ENCODE data around the gene XKR7. TPM values are rescaled to one million over a fixed set of nuclear protein-coding genes. Genes with fewer than 3 reads are reported as not detected.

The XKR7 gene
- total RNA-seq, 1 donor from 2014 or later: 0.10 TPM

DNA sequence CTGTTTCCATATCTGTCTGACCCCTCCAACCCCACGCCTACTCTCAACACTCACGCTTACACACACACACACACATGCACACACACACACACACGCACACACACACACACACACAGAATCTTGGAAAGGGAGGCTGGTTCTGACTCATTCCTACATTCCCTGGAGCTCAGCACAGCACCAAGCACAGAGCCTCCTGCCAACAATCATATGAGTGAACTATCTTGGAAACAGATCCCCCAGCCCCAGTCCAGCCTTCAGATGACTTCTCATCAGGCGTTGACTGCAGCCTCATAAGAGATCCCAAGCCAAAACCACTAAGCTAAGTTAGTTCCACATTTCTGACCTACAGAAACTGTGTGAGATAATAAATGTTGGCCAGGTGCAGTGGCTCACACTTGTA lies 70.0 kb downstream of the XKR7 start:
- peak; percentile 11 for DNase-seq (ENCODE audit: low read depth)

DNA sequence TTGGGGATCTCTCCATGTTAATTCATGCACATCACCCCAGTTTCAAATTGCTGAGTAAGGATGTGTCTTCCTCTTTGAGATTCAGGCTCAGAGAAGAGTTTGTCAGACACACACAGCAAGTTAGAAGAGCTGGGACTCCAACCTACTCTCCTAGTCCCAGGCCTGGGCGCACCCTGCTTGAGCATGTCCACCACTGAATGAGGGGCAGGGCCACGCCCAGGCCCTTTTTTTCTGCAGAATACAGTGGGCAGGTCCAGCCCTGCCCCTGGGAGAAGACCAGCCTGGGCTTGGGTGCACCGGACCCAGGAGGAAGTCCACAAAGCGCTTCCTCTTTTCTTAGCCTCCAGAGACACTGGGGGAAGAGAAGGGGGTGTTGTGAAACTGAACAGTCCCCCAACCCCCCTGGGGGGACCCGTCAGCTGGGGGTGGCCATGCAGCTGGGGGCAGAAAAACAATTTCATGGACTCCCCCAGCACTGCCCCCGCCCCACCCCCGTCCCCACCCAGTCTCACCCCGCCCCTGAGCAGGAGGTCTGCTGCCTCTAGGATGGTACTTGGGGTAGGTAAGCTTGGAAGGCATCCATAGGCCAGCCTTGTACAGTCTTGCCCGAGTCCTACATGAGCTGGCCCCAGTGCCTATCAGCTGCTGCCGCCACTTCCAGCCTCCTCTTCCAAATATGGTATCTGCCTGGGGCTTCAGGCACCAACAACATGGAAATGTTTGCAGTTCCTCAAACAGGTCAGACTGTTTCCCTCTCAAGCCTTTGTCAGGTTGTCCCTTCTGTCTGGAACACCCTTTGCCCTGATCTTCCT lies 72.4 kb downstream of the XKR7 start:
- DNase-seq (ENCODE audit: low read depth): no peak

DNA sequence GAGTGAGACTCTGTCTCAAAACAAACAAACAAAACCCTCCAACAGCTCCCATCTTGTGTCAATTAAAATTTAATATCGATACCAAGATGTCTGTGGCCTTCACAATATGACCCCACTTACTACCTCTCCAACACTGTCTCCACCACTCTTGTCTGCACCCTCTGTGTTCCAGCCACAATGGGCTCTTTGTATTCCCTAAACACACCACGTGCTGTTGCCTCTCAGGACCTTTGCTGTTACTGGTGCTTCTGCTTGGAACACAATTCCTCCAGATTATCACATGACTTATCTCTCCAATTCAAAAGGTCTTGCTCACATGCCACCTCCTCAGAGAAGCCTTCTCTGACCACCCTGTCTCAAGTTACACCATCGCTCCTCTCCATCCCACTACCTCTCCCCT lies 78.0 kb downstream of the XKR7 start:
- DNase-seq (ENCODE audit: low read depth): no peak

- DNase-seq (ENCODE audit: low read depth): no peak
Observed at GRCh38 chr20:32050324-32050841, 82.4 kb downstream of the XKR7 start.

- no peak for DNase-seq (ENCODE audit: low read depth)
Observed at GRCh38 chr20:32050851-32051556, 83.1 kb downstream of the XKR7 start.

- DNase-seq (ENCODE audit: low read depth): no peak
Observed at GRCh38 chr20:32051720-32052089, 83.8 kb downstream of the XKR7 start.

GRCh38 chr20:32052090-32052777 lies 84.3 kb downstream of the XKR7 start, which contains the start of gene HCK:
HCK (plus strand) TSS chr20:32052242.
- DNase-seq (ENCODE audit: low read depth): no peak

GRCh38 chr20:32052778-32053362 lies 84.9 kb downstream of the XKR7 start:
- no peak for DNase-seq (ENCODE audit: low read depth)

Other genes with a start within 250 kb of the XKR7 start
- gene BCL2L1, start 245.3 kb upstream of the XKR7 start, total RNA-seq: 182 and 222 TPM in 2 replicates
- gene TPX2, start 228.9 kb upstream of the XKR7 start, total RNA-seq: 7.2 and 27.6 TPM in 2 replicates
- not detected in 2 replicates for gene MYLK2, start 148.8 kb upstream of the XKR7 start, total RNA-seq
- 0.30 TPM in 1 of 2 replicates, not detected in the other for gene FOXS1, start 122.5 kb upstream of the XKR7 start, total RNA-seq
- 0.15 TPM in 1 of 2 replicates, not detected in the other for gene DUSP15, start 97.6 kb upstream of the XKR7 start, total RNA-seq
- 0.94 TPM in 1 of 2 replicates, not detected in the other for gene TTLL9, start 97.5 kb upstream of the XKR7 start, total RNA-seq
- gene PDRG1, start 16.1 kb upstream of the XKR7 start, total RNA-seq: 5.2 and 8.4 TPM in 2 replicates
- 0.35 TPM in 1 of 2 replicates, not detected in the other for gene CCM2L, start 42.3 kb downstream of the XKR7 start, total RNA-seq
- not detected in 2 replicates for gene HCK, start 84.1 kb downstream of the XKR7 start, total RNA-seq
- 22.6 and 56.0 TPM in 2 replicates for gene TM9SF4, start 141.6 kb downstream of the XKR7 start, total RNA-seq
- 2.6 and 4.3 TPM in 2 replicates for gene PLAGL2, start 239.6 kb downstream of the XKR7 start, total RNA-seq
- 26.0 and 36.0 TPM in 2 replicates for gene POFUT1, start 239.7 kb downstream of the XKR7 start, total RNA-seq